Frontal cortex (tissue), 1 donor: ENCODE data around the gene CMTM6. TPM values are rescaled to one million over a fixed set of nuclear protein-coding genes. Genes with fewer than 3 reads are reported as not detected.
A peak's percentile ranks its signal among the peaks of the same experiment; 100 is the strongest.

Source experiments
- small RNA-seq: library from RNA; depleted of rRNA; stranded (forward); fragments of <200 nt; gene quantifications from one replicate; pipeline ENCODE3, GENCODE V24; 2014
- total RNA-seq: library from RNA; depleted of rRNA; stranded (reverse); fragments of >200 nt; gene quantifications from one replicate; pipeline ENCODE4 v1.2.3, GENCODE V29; 2014

CMTM6 gene
- total RNA-seq, 1 donor from 2014 or later: 24.9 TPM

Small RNAs within 50 kb of the gene (small RNA-seq; reads per million reads assigned to genes)
- 0.46 reads per million, percentile 34 among the genes with 10 or more reads in this experiment for gene MIR548AY

Other genes starting within 250 kb of the CMTM6 start
- gene CMTM7, start 111.0 kb downstream of the CMTM6 start, total RNA-seq: 0.41 TPM
- 110 TPM for gene DYNC1LI1, start 68.0 kb upstream of the CMTM6 start, total RNA-seq
- gene CNOT10, start 182.3 kb upstream of the CMTM6 start, total RNA-seq: 47.7 TPM